Endometrial microvascular endothelial cells (primary cell): ENCODE data around the gene SCD. TPM values are rescaled to one million over a fixed set of nuclear protein-coding genes. Genes with fewer than 3 reads are reported as not detected.
"Not testable (repeated sequence)": the region's sequence is repeated elsewhere in the genome, so short reads cannot be mapped to it uniquely, and the experiment has no call there.

Source experiments
- in situ Hi-C: cut with HindIII; loops from 2 replicates; pipeline ENCODE4 v1.10.0; 2017; ENCODE audit warnings: low sequenced_read_pairs, low pct_unique_long_range_greater_than_20kb; ENCODE audit errors: inconsistent ontology term
- total RNA-seq: library from RNA; depleted of rRNA; stranded (reverse); fragments of >200 nt; gene quantifications from one replicate; pipeline ENCODE4 v1.2.3, GENCODE V29; 2015; ENCODE audit errors: inconsistent ontology term

SCD gene
- total RNA-seq, 1 donor from 2014 or later, result 45.1 TPM

DNA sequence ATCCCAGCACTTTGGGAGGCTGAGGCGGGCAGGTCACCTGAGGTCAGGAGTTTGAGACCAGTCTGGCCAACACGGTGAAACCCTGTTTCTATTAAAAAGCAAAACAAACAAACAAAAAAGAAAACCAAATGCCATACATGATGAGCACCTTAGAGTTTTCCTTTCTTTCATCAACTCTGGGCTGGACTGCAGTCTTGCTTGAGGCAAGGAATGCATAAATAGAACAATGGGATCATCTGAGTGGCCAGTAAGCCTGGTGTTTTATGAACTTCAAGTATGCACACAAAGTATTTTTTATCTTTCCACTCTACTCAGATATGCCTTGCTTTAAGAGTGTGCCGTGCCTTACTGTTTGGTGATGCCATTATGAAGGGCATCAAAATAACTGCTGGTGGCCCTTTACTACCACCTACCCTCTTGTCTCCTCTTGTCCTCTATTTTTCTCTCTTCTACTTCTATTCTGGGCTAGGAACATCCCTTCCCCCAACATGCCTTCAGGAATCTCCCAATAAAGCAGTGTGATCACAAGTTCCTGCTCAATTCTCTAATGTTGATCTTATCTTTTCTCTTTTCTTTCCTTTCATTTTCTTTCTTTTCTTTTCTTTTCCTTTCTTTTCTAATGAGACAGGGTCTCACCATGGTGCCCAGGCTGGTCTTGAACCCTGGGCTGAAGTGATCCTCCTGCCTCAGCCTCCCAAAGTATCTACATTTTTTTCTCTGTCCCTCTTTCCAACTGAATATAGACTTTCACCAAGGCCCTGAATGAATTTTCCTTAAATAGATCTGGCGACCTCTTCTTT, 10.2 kb downstream of the SCD start:
- in situ Hi-C loops, result loop anchor here (10.0 kb wide), 1 partner anchor 78 kb away; no protein-coding TSS in a partner anchor

DNA sequence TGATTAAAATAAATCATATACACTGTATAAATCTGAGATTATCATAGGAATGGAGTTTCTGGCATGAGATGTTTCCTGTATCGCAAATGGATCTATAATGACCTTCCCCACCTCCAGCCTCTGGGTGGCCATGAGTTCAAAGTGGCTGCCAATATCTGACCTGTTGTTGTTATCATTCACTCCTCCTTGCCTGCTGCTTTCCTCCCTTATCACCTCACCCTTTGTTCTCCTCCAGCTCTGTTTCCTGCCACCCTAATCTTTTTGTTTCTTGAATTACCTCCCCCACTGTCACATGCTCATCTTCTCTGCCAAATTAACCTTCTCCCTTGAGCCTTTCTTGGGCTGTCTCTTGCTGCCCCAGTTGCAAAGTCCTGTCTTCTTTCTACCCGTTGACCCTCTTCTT, 12.0 kb downstream of the SCD start:
- in situ Hi-C loops, result loop anchor here (10.0 kb wide), 1 partner anchor 76 kb away; no protein-coding TSS in a partner anchor

DNA sequence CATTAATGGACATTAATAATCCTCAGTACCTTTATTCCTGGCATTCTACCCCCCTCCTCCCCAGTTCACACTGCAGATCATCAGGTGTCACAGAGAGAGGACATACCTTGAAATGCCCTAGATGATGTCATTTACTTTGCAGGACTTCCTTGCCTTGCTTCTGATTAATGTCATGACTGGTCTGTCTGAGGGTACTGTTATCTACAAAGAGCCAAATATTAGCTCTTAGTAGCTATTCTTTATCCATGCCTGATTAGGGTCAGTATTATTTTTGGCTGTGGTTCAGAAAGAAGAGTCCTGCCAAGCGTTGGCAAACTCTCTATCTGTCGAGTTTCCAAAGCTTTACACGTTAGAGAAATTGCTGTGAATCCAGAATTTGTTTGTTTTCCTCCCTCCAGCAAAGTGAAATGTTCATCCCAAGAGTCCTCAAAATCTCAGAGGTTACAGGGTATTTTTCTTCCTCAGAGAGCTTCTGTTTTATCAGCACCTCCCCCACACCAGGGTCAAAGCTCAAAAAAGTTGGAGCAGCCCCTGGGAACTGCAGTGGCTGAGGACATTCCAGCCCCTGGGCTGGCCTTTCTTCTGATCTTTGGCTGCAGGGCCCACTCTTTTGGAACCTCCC, 12.6 kb downstream of the SCD start:
- in situ Hi-C loops, result loop anchor here (10.0 kb wide), 1 partner anchor 75 kb away; no protein-coding TSS in a partner anchor

DNA sequence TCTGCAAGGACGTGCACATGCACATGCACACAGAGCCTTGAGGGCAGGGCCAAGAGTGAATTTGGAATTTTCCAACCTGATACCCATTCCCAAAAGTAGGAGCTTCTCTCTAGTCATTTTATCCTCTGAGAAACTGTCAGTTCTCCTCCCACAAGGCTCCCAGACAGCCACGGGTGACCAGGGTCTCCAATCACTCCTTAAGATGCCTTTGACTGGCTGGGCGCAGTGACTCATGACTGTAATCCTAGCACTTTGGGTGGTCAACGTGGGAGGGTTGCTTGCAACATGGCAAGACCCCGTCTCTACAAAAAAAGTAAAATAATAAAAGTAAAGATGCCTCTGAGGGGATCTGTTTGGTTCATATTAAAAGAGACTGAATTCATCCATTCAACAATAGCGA, 13.2 kb downstream of the SCD start:
- in situ Hi-C loops, result no loop called here

DNA sequence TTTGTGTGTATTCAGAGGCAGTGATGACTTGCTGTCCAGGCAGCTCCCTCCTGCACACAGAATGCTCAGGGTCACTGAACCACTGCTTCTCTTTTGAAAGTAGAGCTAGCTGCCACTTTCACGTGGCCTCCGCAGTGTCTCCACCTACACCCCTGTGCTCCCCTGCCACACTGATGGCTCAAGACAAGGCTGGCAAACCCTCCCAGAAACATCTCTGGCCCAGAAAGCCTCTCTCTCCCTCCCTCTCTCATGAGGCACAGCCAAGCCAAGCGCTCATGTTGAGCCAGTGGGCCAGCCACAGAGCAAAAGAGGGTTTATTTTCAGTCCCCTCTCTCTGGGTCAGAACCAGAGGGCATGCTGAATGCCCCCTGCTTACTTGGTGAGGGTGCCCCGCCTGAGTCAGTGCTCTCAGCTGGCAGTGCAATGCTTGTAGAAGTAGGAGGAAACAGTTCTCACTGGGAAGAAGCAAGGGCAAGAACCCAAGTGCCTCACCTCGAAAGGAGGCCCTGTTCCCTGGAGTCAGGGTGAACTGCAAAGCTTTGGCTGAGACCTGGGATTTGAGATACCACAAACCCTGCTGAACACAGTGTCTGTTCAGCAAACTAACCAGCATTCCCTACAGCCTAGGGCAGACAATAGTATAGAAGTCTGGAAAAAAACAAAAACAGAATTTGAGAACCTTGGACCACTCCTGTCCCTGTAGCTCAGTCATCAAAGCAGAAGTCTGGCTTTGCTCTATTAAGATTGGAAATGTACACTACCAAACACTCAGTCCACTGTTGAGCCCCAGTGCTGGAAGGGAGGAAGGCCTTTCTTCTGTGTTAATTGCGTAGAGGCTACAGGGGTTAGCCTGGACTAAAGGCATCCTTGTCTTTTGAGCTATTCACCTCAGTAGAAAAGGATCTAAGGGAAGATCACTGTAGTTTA, 15.8 kb downstream of the SCD start:
- in situ Hi-C loops, result no loop called here

DNA sequence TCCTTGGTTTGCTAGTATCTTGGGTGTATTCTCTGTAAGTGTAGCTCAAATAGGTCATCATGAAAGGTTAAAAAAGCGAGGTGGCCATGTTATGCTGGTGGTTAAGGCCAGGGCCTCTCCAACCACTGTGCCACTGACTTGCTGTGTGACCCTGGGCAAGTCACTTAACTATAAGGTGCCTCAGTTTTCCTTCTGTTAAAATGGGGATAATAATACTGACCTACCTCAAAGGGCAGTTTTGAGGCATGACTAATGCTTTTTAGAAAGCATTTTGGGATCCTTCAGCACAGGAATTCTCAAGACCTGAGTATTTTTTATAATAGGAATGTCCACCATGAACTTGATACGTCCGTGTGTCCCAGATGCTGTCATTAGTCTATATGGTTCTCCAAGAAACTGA, 17.1 kb downstream of the SCD start:
- in situ Hi-C loops, result no loop called here

- in situ Hi-C loops, result no loop called here
Measured at GRCh38 chr10:100364735-100365391, 17.8 kb downstream of the SCD start.

- in situ Hi-C loops, result no loop called here
Measured at GRCh38 chr10:100368721-100369120, 21.7 kb downstream of the SCD start.

- in situ Hi-C loops, result no loop called here
Measured at GRCh38 chr10:100370714-100371481, 23.9 kb downstream of the SCD start.

GRCh38 chr10:100371482-100372027, 24.5 kb downstream of the SCD start:
- in situ Hi-C loops, result no loop called here

- in situ Hi-C loops, result no loop called here
Measured at GRCh38 chr10:100372415-100373297, 25.6 kb downstream of the SCD start.

DNA sequence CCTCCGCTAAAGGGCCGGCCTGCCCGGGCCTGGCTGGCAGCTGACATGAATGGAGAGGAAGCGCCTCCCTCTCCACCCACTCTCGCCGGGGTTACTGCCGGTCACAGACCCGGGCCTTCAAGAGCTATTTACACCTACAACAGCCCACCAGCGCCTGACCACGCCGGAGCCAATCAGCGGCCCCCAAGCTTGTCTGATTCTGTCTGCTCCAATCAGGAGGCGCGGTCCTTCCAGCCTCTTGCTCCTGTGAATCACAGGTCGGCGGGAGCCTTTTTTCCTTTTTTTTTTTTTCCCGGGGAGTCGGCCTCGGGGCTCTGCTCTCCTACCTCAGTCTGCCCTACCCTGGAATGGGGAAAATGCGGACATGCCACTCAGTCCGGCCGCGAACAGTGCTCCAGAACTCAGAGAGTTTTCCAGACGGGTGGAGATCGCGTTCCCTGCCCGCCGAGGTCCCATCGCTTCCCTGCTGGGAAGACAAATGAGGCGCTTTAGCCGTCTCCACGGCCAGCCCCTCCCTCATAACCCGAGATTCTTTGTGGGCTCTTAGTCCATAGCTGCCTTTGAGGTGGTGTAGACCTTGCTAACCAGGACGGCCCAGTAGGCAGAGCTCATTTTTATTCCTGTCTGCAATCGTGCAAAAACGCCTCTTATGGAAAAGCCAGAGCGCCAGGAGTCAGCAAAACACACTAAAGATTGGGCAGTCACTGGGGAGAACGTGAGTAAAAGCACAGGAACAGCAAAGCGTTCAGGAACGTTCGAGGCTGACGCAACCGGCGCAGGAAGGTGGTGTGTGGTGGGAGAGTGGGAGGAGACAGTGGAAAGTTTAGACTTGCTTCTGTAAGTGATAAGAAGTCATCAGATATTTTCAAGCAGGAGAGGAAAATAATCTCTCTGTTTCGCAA, 26.5 kb downstream of the SCD start:
- in situ Hi-C loops, result no loop called here

- in situ Hi-C loops, result no loop called here
Measured at GRCh38 chr10:100374200-100374655, 27.2 kb downstream of the SCD start.

DNA sequence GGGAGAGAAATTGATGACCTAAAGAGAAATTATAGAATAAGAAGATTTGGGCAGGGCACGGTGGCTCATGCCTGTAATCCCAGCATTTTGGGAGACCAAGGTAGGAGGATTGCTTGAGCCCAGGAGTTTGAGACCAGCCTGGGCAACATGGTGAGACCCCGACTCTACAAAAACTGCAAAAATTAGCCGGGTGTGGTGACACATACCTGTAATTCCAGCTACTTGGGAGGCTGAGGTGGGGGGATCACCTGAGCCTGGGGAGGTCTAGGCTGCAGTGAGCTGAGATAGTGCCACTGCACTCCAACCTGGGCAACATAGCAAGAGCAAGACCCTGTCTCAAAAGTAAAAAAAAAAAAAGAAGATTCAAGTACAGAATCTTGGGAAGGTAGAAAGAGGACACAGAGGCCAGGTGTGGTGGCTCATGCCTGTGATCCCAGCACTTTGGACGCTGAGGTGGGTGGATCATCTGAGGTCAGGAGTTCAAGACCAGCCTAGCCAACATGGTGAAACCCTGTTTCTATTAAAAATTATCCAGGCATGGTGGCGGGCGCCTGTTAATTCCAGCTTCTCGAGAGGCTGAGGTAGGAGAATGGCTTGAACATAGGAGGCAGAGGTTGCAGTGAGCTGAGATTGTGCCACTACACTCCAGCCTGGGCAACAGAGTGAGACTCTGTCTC, 27.8 kb downstream of the SCD start:
- in situ Hi-C loops, result not testable (repeated sequence)

GRCh38 chr10:100376656-100377055, 29.6 kb downstream of the SCD start:
- in situ Hi-C loops, result not testable (repeated sequence)
